ENCODE data around the gene KLK5.

Gene KLK5

GRCh38 chr19:50949861-50950260 is 3.0 kb downstream of the KLK5 start:
- no peak for TF ChIP-seq CTCF (IDR thresholded peaks at IDR 0.05; ENCODE audit: low read depth, low read length)
- DNase-seq (ENCODE audit: extremely low read depth, low read depth), result no peak

- no peak for DNase-seq (ENCODE audit: extremely low read depth, low read depth)
- no peak for TF ChIP-seq CTCF (IDR thresholded peaks at IDR 0.05; ENCODE audit: low read depth, low read length)
These were observed 5.7 kb downstream of the KLK5 start for GRCh38 chr19:50947123-50947522.

GRCh38 chr19:50944795-50945194 is 8.0 kb downstream of the KLK5 start:
- DNase-seq (ENCODE audit: extremely low read depth, low read depth), result no peak
- no peak for TF ChIP-seq CTCF (IDR thresholded peaks at IDR 0.05; ENCODE audit: low read depth, low read length)

GRCh38 chr19:50943074-50943828 is 9.6 kb downstream of the KLK5 start:
- no peak for DNase-seq (ENCODE audit: extremely low read depth, low read depth)
- TF ChIP-seq CTCF (IDR thresholded peaks at IDR 0.05; ENCODE audit: low read depth, low read length), result no peak

- no peak for TF ChIP-seq CTCF (IDR thresholded peaks at IDR 0.05; ENCODE audit: low read depth, low read length)
- DNase-seq (ENCODE audit: extremely low read depth, low read depth), result no peak
These were observed 13.2 kb downstream of the KLK5 start for GRCh38 chr19:50939596-50939995.

GRCh38 chr19:50933640-50934039 is 19.2 kb downstream of the KLK5 start:
- no peak for TF ChIP-seq CTCF (IDR thresholded peaks at IDR 0.05; ENCODE audit: low read depth, low read length)
- DNase-seq (ENCODE audit: extremely low read depth, low read depth), result no peak

GRCh38 chr19:50932690-50933083 is 20.2 kb downstream of the KLK5 start:
- DNase-seq (ENCODE audit: extremely low read depth, low read depth), result no peak

More at GRCh38 chr19:50932690-50933083, 20.2 kb downstream of the KLK5 start:
- no peak for TF ChIP-seq CTCF (IDR thresholded peaks at IDR 0.05; ENCODE audit: low read depth, low read length)
